ENCODE data around the gene CEP83.

DNA sequence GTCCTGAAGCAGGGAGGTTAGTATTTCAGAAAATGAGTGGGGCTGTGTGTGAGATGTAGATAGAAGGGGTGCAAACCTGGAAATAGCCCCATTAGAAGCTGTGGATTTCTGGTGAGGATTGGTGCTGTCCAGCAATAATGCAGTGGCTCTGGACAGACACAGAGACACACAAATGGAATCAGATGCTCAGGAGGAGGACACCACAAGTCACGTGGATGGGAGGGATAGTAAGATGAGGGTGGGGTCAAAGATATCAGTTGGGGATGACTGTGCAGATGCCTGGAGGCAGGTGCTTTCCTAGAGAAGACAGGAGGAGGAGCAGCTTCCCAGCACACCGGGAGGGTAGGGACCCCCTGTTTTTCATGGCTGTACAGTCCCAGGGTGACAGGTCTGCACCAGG lies 174.8 kb downstream of the CEP83 start:
- TF ChIP-seq EZH2phosphoT487 (IDR thresholded peaks at IDR 0.05; ENCODE audit: borderline replicate concordance, low read length) (no peak), CTCF (IDR thresholded peaks at IDR 0.05; ENCODE audit: low read depth, low read length, poor library complexity, severe bottlenecking) (no peak)
